ENCODE measurements around the gene COL5A2. TPM values are rescaled to one million over a fixed set of nuclear protein-coding genes. Genes with fewer than 3 reads are reported as not detected.
A peak's percentile ranks its signal among the peaks of the same experiment; 100 is the strongest.

The COL5A2 gene
- total and polyA plus RNA-seq, 10 of the 15 experiments (the other 5 are each of a cell fraction or from before 2014, with no cell fraction given) = 0.04 to 0.85 (median 0.39) TPM

- WGBS (ENCODE audit: insufficient coverage, insufficient replicate concordance, low lambda C conversion rate, missing lambda C conversion rate) = 16% methylated on average over 2 of the region's 2 CpGs
- no peaks in the 10 kb centered on the region for H3K36me3 ChIP-seq (ENCODE audit: control insufficient read depth in 2 of 2, insufficient read depth in 2 of 2, low read length in 1 of 2)
- no peaks in the 10 kb centered on the region for H3K4me1 ChIP-seq (ENCODE audit: control insufficient read depth, insufficient read depth, low read length)
- ChIA-PET POLR2A (no interaction called here), CTCF (interaction anchor here (0.5 to 1.5 kb wide), 4 partner anchors 10 to 457 kb away, joined by 3 to 8 read pairs (median 4); no protein-coding TSS in a partner anchor), RAD21 (ENCODE audit: unreplicated experiment) (no interaction called here), SMC1A (ENCODE audit: uncharacterized antibody, unreplicated experiment) (interaction anchor here (0.9 to 1.5 kb wide), 4 partner anchors 10 to 325 kb away, joined by 3 to 5 read pairs (median 3); no protein-coding TSS in a partner anchor)
- in situ Hi-C loops (cut with MboI) = no loop called here
- intact Hi-C loops (cut with micrococcal nuclease; ENCODE audit: unreplicated experiment) = no loop called here
- no peak overlapping the region for H2AFZ ChIP-seq (ENCODE audit: control insufficient read depth, low read depth, low read length)
- no peak for FAIRE-seq
- no peak for ATAC-seq
- no peak for DNase-seq (ENCODE audit: low read depth, low spot score)
- H3K79me2 ChIP-seq (ENCODE audit: control insufficient read depth, insufficient read depth, low read length) = no peaks in the 10 kb centered on the region
- no peak overlapping the region for H3K4me3 ChIP-seq
- no peaks in the 10 kb centered on the region for H3K9me3 ChIP-seq (replicated peaks; ENCODE audit: control insufficient read depth, insufficient read depth, low read length)
- H4K20me1 ChIP-seq (ENCODE audit: control insufficient read depth, insufficient read depth) = no peaks in the 10 kb centered on the region
- H3K27ac ChIP-seq (ENCODE audit: control insufficient read depth, insufficient read depth) = no peak overlapping the region
- BruUV-seq (replicated peaks) = no TSS peak
- no peaks in the 10 kb centered on the region; a peak in 1 of 4 replicates for H3K27me3 ChIP-seq (replicated peaks in 1 of 2; ENCODE audit: control insufficient read depth in 2 of 2, insufficient read depth in 2 of 2, low read length in 1 of 2)
- no peak overlapping the region for H3K4me2 ChIP-seq (ENCODE audit: control insufficient read depth, insufficient read depth)
- no peak overlapping the region for H3K9ac ChIP-seq (ENCODE audit: control insufficient read depth, insufficient read depth, low read length)
- no peak for TF ChIP-seq EED (IDR thresholded peaks at IDR 0.05; ENCODE audit: low read depth)
Measured at GRCh38 chr2:189083106-189083505, 96.5 kb downstream of the COL5A2 start.

GRCh38 chr2:189082376-189082975 lies 97.1 kb downstream of the COL5A2 start:
- no peaks in the 10 kb centered on the region for H3K36me3 ChIP-seq (ENCODE audit: control insufficient read depth in 2 of 2, insufficient read depth in 2 of 2, low read length in 1 of 2)
- no peak overlapping the region for H2AFZ ChIP-seq (ENCODE audit: control insufficient read depth, low read depth, low read length)
- no peaks in the 10 kb centered on the region for H3K4me1 ChIP-seq (ENCODE audit: control insufficient read depth, insufficient read depth, low read length)
- intact Hi-C loops (cut with micrococcal nuclease; ENCODE audit: unreplicated experiment) = no loop called here
- RAD21 ChIA-PET (ENCODE audit: unreplicated experiment) = no interaction called here
- DNase-seq (ENCODE audit: low read depth, low spot score) = no peak
- no peak for FAIRE-seq
- H3K4me3 ChIP-seq = no peak overlapping the region
- no peak overlapping the region for H3K4me2 ChIP-seq (ENCODE audit: control insufficient read depth, insufficient read depth)
- SMC1A ChIA-PET (ENCODE audit: uncharacterized antibody, unreplicated experiment) = interaction anchor here (0.6 to 1.5 kb wide), 4 partner anchors 9 to 205 kb away, joined by 3 to 5 read pairs (median 3); no protein-coding TSS in a partner anchor
- H3K9me3 ChIP-seq (replicated peaks; ENCODE audit: control insufficient read depth, insufficient read depth, low read length) = no peaks in the 10 kb centered on the region
- H3K79me2 ChIP-seq (ENCODE audit: control insufficient read depth, insufficient read depth, low read length) = no peaks in the 10 kb centered on the region
- H3K9ac ChIP-seq (ENCODE audit: control insufficient read depth, insufficient read depth, low read length) = no peak overlapping the region
- no peaks in the 10 kb centered on the region for H4K20me1 ChIP-seq (ENCODE audit: control insufficient read depth, insufficient read depth)
- no peak overlapping the region for H3K27ac ChIP-seq (ENCODE audit: control insufficient read depth, insufficient read depth)
- ATAC-seq = peak; percentile 34; the same call in 1 of the 3 replicates
- in situ Hi-C loops (cut with MboI) = no loop called here
- POLR2A ChIA-PET = no interaction called here
- H3K27me3 ChIP-seq (replicated peaks in 1 of 2; ENCODE audit: control insufficient read depth in 2 of 2, insufficient read depth in 2 of 2, low read length in 1 of 2) = no peaks in the 10 kb centered on the region; a peak in 1 of 4 replicates
- BruUV-seq (replicated peaks) = no TSS peak
- CTCF ChIA-PET = no interaction called here
- 11% methylated on average over 3 of the region's 3 CpGs for WGBS (ENCODE audit: insufficient coverage, insufficient replicate concordance, low lambda C conversion rate, missing lambda C conversion rate)
- TF ChIP-seq CBX3 (IDR thresholded peaks at IDR 0.05; ENCODE audit: borderline replicate concordance, low read depth) (no peak), HDAC2 (IDR thresholded peaks at IDR 0.05) (no peak), RELA (IDR thresholded peaks at IDR 0.05; ENCODE audit: borderline replicate concordance, partially characterized antibody) (no peak), RB1 (IDR thresholded peaks at IDR 0.05; ENCODE audit: borderline replicate concordance) (no peak), FOXK2 (IDR thresholded peaks at IDR 0.05) (no peak), MEF2B (IDR thresholded peaks at IDR 0.05; ENCODE audit: partially characterized antibody, poor library complexity, severe bottlenecking) (no peak), KLF5 (IDR thresholded peaks at IDR 0.05; ENCODE audit: partially characterized antibody) (no peak), ZNF384 (IDR thresholded peaks at IDR 0.05; ENCODE audit: borderline replicate concordance, low read depth, low read length) (no peak), TAF1 (IDR thresholded peaks at IDR 0.05; ENCODE audit: borderline replicate concordance, low read depth, low read length) (no peak), IRF5 (IDR thresholded peaks at IDR 0.05; ENCODE audit: borderline replicate concordance) (no peak), HSF1 (IDR thresholded peaks at IDR 0.05; ENCODE audit: low read depth, low read length) (no peak), ASH2L (IDR thresholded peaks at IDR 0.05; ENCODE audit: borderline replicate concordance, low read depth) (no peak)

Measured in GM12878 (cell line).